ENCODE data around the gene CENPS.
A peak's percentile ranks its signal among the peaks of the same experiment; 100 is the strongest.
"Not testable (repeated sequence)": the region's sequence is repeated elsewhere in the genome, so short reads cannot be mapped to it uniquely, and the experiment has no call there.

The CENPS gene

DNA sequence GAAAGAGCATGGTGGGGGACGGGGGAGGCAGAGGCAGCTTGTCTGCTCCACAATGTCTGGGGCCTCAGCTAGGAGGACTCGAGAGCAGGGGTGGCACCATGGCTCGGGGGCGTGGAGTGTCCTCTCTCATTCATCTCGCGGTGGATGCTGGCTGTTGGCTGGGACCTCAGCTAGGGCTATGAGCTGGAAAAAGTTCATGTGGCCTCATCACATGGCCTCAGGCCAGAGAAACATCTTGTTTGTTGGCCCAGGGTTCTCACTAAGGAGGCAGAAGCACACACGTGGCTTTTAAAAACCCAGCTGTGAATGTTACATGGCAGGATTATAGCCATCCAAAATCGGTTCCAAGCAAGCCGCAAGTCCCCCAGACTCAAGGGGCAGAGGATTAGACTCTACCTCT lies 6.2 kb upstream of the CENPS start:
- TF ChIP-seq, protein P1, sequence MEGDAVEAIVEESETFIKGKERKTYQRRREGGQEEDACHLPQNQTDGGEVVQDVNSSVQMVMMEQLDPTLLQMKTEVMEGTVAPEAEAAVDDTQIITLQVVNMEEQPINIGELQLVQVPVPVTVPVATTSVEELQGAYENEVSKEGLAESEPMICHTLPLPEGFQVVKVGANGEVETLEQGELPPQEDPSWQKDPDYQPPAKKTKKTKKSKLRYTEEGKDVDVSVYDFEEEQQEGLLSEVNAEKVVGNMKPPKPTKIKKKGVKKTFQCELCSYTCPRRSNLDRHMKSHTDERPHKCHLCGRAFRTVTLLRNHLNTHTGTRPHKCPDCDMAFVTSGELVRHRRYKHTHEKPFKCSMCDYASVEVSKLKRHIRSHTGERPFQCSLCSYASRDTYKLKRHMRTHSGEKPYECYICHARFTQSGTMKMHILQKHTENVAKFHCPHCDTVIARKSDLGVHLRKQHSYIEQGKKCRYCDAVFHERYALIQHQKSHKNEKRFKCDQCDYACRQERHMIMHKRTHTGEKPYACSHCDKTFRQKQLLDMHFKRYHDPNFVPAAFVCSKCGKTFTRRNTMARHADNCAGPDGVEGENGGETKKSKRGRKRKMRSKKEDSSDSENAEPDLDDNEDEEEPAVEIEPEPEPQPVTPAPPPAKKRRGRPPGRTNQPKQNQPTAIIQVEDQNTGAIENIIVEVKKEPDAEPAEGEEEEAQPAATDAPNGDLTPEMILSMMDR (IDR thresholded peaks at IDR 0.05; ENCODE audit: insufficient read depth, low read length, missing control alignments) = no peak
- DNase-seq (ENCODE audit: low read depth, low spot score) = no peak
- ChIA-PET POLR2A (no interaction called here), CTCF (interaction anchor here (1.1 to 3.5 kb wide), 3 partner anchors 10 to 550 kb away, joined by 3 to 46 read pairs (median 5); no protein-coding TSS in a partner anchor)
- H3K4me3 ChIP-seq (ENCODE audit: low read depth, low read length) = no peak overlapping the region

DNA sequence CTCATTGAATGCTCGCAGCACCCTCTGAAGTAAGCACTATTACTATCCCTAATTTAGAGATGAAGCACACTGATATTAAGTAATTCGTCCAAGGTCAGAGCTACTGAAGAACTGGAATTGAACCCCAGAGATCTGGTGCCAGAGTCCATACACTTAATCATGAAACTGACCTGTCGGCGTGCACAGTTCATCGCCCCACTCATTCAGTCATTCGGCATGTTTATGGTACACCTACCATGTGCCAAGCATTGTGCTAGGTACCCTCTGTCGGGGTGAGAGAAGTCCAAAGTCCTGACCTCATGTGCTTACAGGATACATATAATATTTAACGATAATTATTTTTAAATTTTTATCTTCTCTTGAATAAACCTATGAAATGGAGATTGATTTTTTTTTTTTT lies 5.6 kb upstream of the CENPS start:
- TF ChIP-seq, protein P1 (IDR thresholded peaks at IDR 0.05; ENCODE audit: insufficient read depth, low read length, missing control alignments) = no peak
- H3K4me3 ChIP-seq (ENCODE audit: low read depth, low read length) = no peak overlapping the region
- no peak for DNase-seq (ENCODE audit: low read depth, low spot score)
- ChIA-PET CTCF (interaction anchor here (0.9 to 3.5 kb wide), 4 partner anchors 9 to 550 kb away, joined by 3 to 46 read pairs (median 4); no protein-coding TSS in a partner anchor), POLR2A (interaction anchor here (0.7 kb wide), 1 partner anchor 113 kb away, joined by 3 read pairs; no protein-coding TSS in a partner anchor)

DNA sequence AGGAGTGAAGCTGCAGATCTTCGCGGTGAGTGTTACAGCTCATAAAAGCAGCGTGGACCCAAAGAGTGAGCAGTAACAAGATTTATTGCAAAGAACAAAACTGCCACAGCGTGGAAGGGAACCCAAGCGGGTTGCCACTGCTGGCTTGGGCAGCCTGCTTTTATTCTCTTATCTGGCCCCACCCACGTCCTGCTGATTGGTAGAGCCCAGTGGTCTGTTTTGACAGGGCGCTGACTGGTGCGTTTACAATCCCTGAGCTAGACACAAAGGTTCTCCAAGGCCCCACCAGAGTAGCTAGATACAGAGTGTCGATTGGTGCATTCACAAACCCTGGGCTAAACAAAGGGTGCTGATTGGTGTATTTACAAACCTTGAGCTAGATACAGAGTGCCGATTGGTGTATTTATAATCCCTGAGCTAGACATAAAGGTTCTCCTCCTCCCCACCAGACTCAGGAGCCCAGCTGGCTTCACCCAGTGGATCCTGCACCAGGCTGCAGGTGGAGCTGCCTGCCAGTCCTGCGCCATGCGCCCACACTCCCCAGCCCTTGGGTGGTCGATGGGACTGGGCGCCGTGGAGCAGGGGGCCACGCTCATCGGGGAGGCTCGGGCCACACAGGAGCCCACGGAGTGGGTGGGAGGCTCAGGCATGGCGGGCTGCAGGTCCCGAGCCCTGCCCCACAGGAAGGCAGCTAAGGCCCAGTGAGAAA lies 4.3 kb upstream of the CENPS start:
- POLR2A ChIA-PET = interaction anchor here (1.1 kb wide), 1 partner anchor 45 kb away, joined by 3 read pairs; no protein-coding TSS in a partner anchor
- not testable (repeated sequence) for DNase-seq (ENCODE audit: low read depth, low spot score); H3K4me3 ChIP-seq (ENCODE audit: low read depth, low read length)
- CTCF ChIA-PET = interaction anchor here (0.9 to 3.5 kb wide), 6 partner anchors 12 to 52 kb away, joined by 3 to 46 read pairs (median 4); no protein-coding TSS in a partner anchor

GRCh38 chr1:10426535-10426848 lies 3.7 kb upstream of the CENPS start:
- CTCF ChIA-PET = interaction anchor here (1.3 to 3.5 kb wide), 3 partner anchors 13 to 49 kb away, joined by 4 to 46 read pairs (median 9); no protein-coding TSS in a partner anchor
- not testable (repeated sequence) for DNase-seq (ENCODE audit: low read depth, low spot score); H3K4me3 ChIP-seq (ENCODE audit: low read depth, low read length)
- POLR2A ChIA-PET = interaction anchor here (1.1 kb wide), 1 partner anchor 45 kb away, joined by 3 read pairs; no protein-coding TSS in a partner anchor

GRCh38 chr1:10428984-10429383 lies 1.2 kb upstream of the CENPS start:
- ChIA-PET POLR2A (no interaction called here), CTCF (interaction anchor here (0.9 to 12.3 kb wide), 33 partner anchors 9 to 801 kb away, joined by 3 to 332 read pairs (median 8); partner anchors contain the start of genes KIF1B and PGD)
- no peak for DNase-seq (ENCODE audit: low read depth, low spot score)
- TF ChIP-seq, protein P1 (IDR thresholded peaks at IDR 0.05; ENCODE audit: insufficient read depth, low read length, missing control alignments) = no peak
- no peak overlapping the region for H3K4me3 ChIP-seq (ENCODE audit: low read depth, low read length)

GRCh38 chr1:10429868-10430215 lies 391 bp upstream of the CENPS start:
- ChIA-PET CTCF (interaction anchor here (0.8 to 12.3 kb wide), 45 partner anchors 9 to 802 kb away, joined by 3 to 332 read pairs (median 5); partner anchors contain the start of genes CORT, KIF1B and PGD), POLR2A (interaction anchor here (1.4 to 2.0 kb wide), 2 partner anchors 22 to 52 kb away, joined by 5 to 6 read pairs; no protein-coding TSS in a partner anchor)
- TF ChIP-seq, protein P1 (IDR thresholded peaks at IDR 0.05; ENCODE audit: insufficient read depth, low read length, missing control alignments) = no peak
- peak overlapping the region; percentile 90 for H3K4me3 ChIP-seq (ENCODE audit: low read depth, low read length)
- no peak for DNase-seq (ENCODE audit: low read depth, low spot score)

- TF ChIP-seq, protein P1 (IDR thresholded peaks at IDR 0.05; ENCODE audit: insufficient read depth, low read length, missing control alignments) = no peak
- H3K4me3 ChIP-seq (ENCODE audit: low read depth, low read length) = peak overlapping the region; percentile 90
- DNase-seq (ENCODE audit: low read depth, low spot score) = no peak
- ChIA-PET CTCF (interaction anchor here (1.1 to 12.3 kb wide), 18 partner anchors 11 to 554 kb away, joined by 3 to 332 read pairs (median 14); partner anchors contain the start of genes CORT and KIF1B), POLR2A (interaction anchor here (1.0 to 2.0 kb wide), 4 partner anchors 15 to 221 kb away, joined by 3 to 5 read pairs (median 4); partner anchors contain the start of gene KIF1B)
Observed at GRCh38 chr1:10431070-10431730, 967 bp downstream of the CENPS start.
